ENCODE measurements around the gene MRPS34.

DNA sequence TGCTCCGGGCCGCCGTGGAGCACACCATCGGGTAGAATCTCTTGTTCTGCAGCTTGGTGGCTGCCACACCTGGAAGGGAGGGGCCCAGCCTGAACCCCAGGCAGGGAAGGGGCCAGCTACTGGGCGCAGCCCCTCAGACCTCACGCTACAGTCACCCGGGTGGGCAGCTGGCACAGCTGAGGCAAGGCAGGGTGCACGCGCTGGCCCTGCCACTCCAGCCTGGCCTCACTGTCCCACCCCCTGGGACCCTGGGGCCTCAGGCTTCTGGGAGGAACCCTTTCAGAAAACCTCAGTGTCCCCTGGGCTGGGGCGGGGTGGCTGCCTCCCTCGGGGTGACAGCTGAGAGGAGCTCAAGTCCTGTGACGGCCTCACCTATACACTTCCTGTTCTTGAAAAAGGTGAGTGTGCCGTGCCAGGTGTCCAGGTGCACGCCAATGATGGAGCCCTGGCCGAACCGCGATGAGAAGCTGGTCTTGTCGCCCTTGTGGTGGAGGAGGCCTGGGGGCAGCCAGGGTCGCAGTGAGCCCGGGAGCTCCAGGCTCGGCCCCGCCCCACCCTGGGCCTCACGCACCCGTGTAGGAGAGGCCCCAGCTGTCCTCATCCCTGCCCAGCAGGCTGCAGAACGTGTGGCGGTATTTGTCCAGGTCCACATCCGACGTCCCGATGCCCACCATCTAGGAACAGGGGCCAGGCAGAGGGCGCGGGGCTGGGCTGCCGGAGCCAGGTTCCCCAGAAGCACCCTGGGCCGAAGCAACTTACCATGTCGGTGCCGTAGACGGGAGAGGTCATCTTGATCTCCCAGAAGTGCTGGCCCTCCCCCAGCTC is 4.7 kb upstream of the MRPS34 start:
- TF ChIP-seq POLR2A (IDR thresholded peaks at IDR 0.05; ENCODE audit: low read depth, low read length): no peak
- TF ChIP-seq POLR2AphosphoS5 (IDR thresholded peaks at IDR 0.05; ENCODE audit: low read depth, low read length): no peak; the same call in 1 of the 2 replicates
- TF ChIP-seq SPI1 (IDR thresholded peaks at IDR 0.05; ENCODE audit: low read depth, low read length): no peak
- TF ChIP-seq TAF1 (IDR thresholded peaks at IDR 0.05; ENCODE audit: low read depth, low read length): no peak
- no peak for TF ChIP-seq PAX5 (IDR thresholded peaks at IDR 0.05; ENCODE audit: insufficient read depth, low read length, severe bottlenecking)
- no peak for TF ChIP-seq POU2F2 (IDR thresholded peaks at IDR 0.05; ENCODE audit: low read depth, low read length)

Measured in GM12891 (cell line).